GM12874 (cell line): ENCODE results near the gene DTNB.

ENCODE experiments used
- CTCF ChIP-seq: IDR thresholded peaks from 2 replicates; pipeline ENCODE4 v1.5.1; 2011; ENCODE audit warnings: low read depth, mild to moderate bottlenecking, control low read depth, low read length, moderate library complexity; ENCODE audit not compliant: insufficient read depth

Gene DTNB

GRCh38 chr2:25342372-25343186, 330.8 kb downstream of the DTNB start:
- TF ChIP-seq CTCF = peak; percentile 99

GRCh38 chr2:25341753-25342371, 331.5 kb downstream of the DTNB start, which contains the start of gene DNMT3A:
DNMT3A (minus strand) TSS chr2:25341925; CDS start chr2:25313984, 27,941 bp downstream.
- no peak for TF ChIP-seq CTCF

- TF ChIP-seq CTCF = no peak
Measured at GRCh38 chr2:25341011-25341727, 332.2 kb downstream of the DTNB start.

- TF ChIP-seq CTCF = no peak
Measured at GRCh38 chr2:25340181-25340921, 333.0 kb downstream of the DTNB start.

GRCh38 chr2:25339791-25340180, 333.6 kb downstream of the DTNB start:
- no peak for TF ChIP-seq CTCF

GRCh38 chr2:25339211-25339674, 334.1 kb downstream of the DTNB start:
- no peak for TF ChIP-seq CTCF
